Erythroblast (primary cell): ENCODE results near the gene FNIP2.

Experiments used
- GATA1 ChIP-seq: IDR thresholded peaks from 2 replicates; pipeline ENCODE4 v1.6.1; 2011; ENCODE audit warnings: low read depth, mild to moderate bottlenecking, control low read depth, low read length, moderate library complexity
- POLR2A ChIP-seq: IDR thresholded peaks from 2 replicates; pipeline ENCODE4 v1.6.1; 2011; ENCODE audit warnings: mild to moderate bottlenecking, low read length

DNA sequence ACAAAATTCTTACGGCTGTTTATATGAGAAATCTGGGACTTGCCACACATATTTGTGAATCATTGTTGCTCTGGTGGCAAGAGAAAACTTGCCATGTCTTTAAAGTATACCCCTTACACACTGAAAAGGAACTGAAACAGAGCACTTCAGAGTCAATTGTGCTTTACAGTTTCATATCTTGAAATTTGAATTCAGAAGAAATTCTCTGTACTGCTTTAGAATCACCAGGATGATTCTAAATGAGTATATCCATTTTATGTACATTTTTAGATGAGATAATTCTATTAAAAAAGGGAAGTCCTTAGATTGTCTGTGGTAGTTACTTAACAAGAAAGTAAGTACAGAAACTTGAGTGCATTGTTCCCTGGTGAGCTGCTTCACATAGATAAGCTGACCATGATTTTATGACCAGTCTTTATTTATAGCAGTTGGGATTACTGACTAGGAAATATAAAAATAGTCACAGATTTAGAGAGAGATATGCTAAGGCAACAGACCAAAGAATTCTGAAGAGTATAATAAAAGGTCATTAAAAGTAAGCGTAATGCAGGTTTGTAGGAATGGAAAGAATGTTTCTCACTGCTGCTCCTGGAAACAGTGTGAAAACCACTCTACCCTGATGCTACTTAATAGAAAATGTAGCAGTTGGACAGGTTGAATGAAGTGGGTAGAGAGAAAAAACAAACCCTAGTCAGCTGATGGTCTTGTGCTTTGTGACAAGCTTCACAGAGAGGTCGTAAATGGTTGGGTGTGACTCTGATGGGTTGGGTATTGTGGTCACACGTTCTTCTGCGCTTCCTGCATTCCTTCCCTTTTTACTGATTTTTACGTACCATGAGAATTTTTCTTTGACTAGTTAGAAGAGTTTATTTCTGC, 41.0 kb downstream of the FNIP2 start:
- TF ChIP-seq POLR2A: peak; percentile 12
- no peak for TF ChIP-seq GATA1
